WTC11 (cell line): Measurements from ENCODE around the gene C1orf226. TPM values are rescaled to one million over a fixed set of nuclear protein-coding genes. Genes with fewer than 3 reads are reported as not detected.

Experiments
- ATAC-seq: fragments of 200-7000 bp; cut with Tn5 transposase; 2 replicates; pipeline ENCODE4 v1.10.0; 2021; ENCODE audit warnings: mild to moderate bottlenecking, moderate library complexity
- CTCF ChIA-PET: fragments of 300-600 bp; sonication (Branson Sonifier 250); formaldehyde crosslinking; loops from one replicate; lab custom pipeline; 2021; ENCODE audit warnings: antibody characterized with exemption; lab: Charles Lee
- POLR2A ChIA-PET: fragments of 350-600 bp; sonication (Branson Sonifier 250); formaldehyde crosslinking; loops from one replicate; lab custom pipeline; 2021; ENCODE audit warnings: antibody characterized with exemption; lab: Charles Lee
- DNase-seq: peaks from one replicate; pipeline ENCODE4 v3.0.0; 2021; ENCODE audit warnings: low spot score
- H3K27ac Mint-ChIP-seq: 2 replicates; pipeline ENCODE4 v1.8.0; 2021; ENCODE audit warnings: mixed read lengths
- H3K27me3 Mint-ChIP-seq: 2 replicates; pipeline ENCODE4 v1.8.0; 2021; ENCODE audit warnings: low read depth, mild to moderate bottlenecking, moderate library complexity, mixed read lengths
- H3K36me3 Mint-ChIP-seq: 2 replicates; pipeline ENCODE4 v1.8.0; 2021; ENCODE audit warnings: mixed read lengths
- H3K4me1 Mint-ChIP-seq: 2 replicates; pipeline ENCODE4 v1.8.0; 2022; ENCODE audit warnings: mixed read lengths
- H3K4me3 Mint-ChIP-seq: 2 replicates; pipeline ENCODE4 v1.8.0; 2021; ENCODE audit warnings: mild to moderate bottlenecking, moderate library complexity, mixed read lengths
- H3K9me3 Mint-ChIP-seq: 2 replicates; pipeline ENCODE4 v1.8.0; 2021; ENCODE audit warnings: mixed read lengths
- ATF2 ChIP-seq: sonication (generic); formaldehyde crosslinking; IDR thresholded peaks from 2 replicates; pipeline ENCODE4 v1.8.1; 2022; ENCODE audit warnings: low read depth, missing genetic modification reagents, borderline replicate concordance
- CREB1 ChIP-seq: sonication (generic); formaldehyde crosslinking; IDR thresholded peaks from 2 replicates; pipeline ENCODE4 v1.8.0; 2023; ENCODE audit warnings: mild to moderate bottlenecking, missing genetic modification reagents
- CTCF ChIP-seq: fragments of 200-600 bp; IDR thresholded peaks from 2 replicates; pipeline ENCODE4 v1.8.0; 2022; ENCODE audit warnings: antibody characterized with exemption
- E2F1 ChIP-seq: sonication (generic); formaldehyde crosslinking; IDR thresholded peaks from 2 replicates; pipeline ENCODE4 v1.8.0; 2022; ENCODE audit warnings: mild to moderate bottlenecking, missing genetic modification reagents
- ELF4 ChIP-seq: sonication (generic); formaldehyde crosslinking; IDR thresholded peaks from 2 replicates; pipeline ENCODE4 v1.8.1; 2022; ENCODE audit warnings: low read depth, mild to moderate bottlenecking, moderate library complexity, missing genetic modification reagents
- EMX1 ChIP-seq: fragments of 250-450 bp; sonication (Bioruptor Pico); IDR thresholded peaks from 2 replicates; pipeline ENCODE4 v1.8.0; 2021; ENCODE audit warnings: mild to moderate bottlenecking
- ESRRA ChIP-seq: sonication (generic); formaldehyde crosslinking; IDR thresholded peaks from 2 replicates; pipeline ENCODE4 v1.8.1; 2022; ENCODE audit warnings: mild to moderate bottlenecking, missing genetic modification reagents, borderline replicate concordance
- GABPB1 ChIP-seq: sonication (generic); formaldehyde crosslinking; IDR thresholded peaks from 2 replicates; pipeline ENCODE4 v1.8.1; 2023; ENCODE audit warnings: mild to moderate bottlenecking, missing genetic modification reagents
- MXD4 ChIP-seq: fragments of 250-450 bp; sonication (Bioruptor Pico); IDR thresholded peaks from 2 replicates; pipeline ENCODE4 v1.8.0; 2021; ENCODE audit warnings: mild to moderate bottlenecking, moderate library complexity, borderline replicate concordance
- NFE2L1 ChIP-seq: sonication (generic); formaldehyde crosslinking; IDR thresholded peaks from 2 replicates; pipeline ENCODE4 v1.8.1; 2023; ENCODE audit warnings: missing genetic modification reagents
- NR1H2 ChIP-seq: sonication (generic); formaldehyde crosslinking; IDR thresholded peaks from 2 replicates; pipeline ENCODE4 v1.9.0; 2021; ENCODE audit warnings: mild to moderate bottlenecking, moderate library complexity, missing genetic modification reagents
- PRDM15 ChIP-seq: sonication (generic); formaldehyde crosslinking; IDR thresholded peaks from 2 replicates; pipeline ENCODE4 v1.8.0; 2022; ENCODE audit warnings: missing genetic modification reagents
- RORB ChIP-seq: fragments of 250-450 bp; sonication (Bioruptor Pico); IDR thresholded peaks from 2 replicates; pipeline ENCODE4 v1.9.0; 2021; ENCODE audit warnings: mild to moderate bottlenecking
- SMAD3 ChIP-seq: sonication (generic); formaldehyde crosslinking; IDR thresholded peaks from 2 replicates; pipeline ENCODE4 v1.8.0; 2022; ENCODE audit warnings: missing genetic modification reagents, mild to moderate bottlenecking, borderline replicate concordance
- SP1 ChIP-seq: sonication (generic); formaldehyde crosslinking; conservative IDR thresholded peaks from 2 replicates; pipeline ENCODE4 v1.8.1; 2022; ENCODE audit warnings: missing genetic modification reagents
- TEAD4 ChIP-seq: sonication (generic); formaldehyde crosslinking; IDR thresholded peaks from 2 replicates; pipeline ENCODE4 v1.8.0; 2022; ENCODE audit warnings: mild to moderate bottlenecking, missing genetic modification reagents
- ZBTB21 ChIP-seq: sonication (generic); formaldehyde crosslinking; IDR thresholded peaks from 2 replicates; pipeline ENCODE4 v1.8.1; 2023; ENCODE audit warnings: mild to moderate bottlenecking, missing genetic modification reagents, borderline replicate concordance
- ZNF317 ChIP-seq: sonication (generic); formaldehyde crosslinking; IDR thresholded peaks from 2 replicates; pipeline ENCODE4 v1.8.1; 2023; ENCODE audit warnings: low read depth, mild to moderate bottlenecking, moderate library complexity, missing genetic modification reagents, borderline replicate concordance
- total RNA-seq: library from RNA; stranded (reverse); gene quantifications from 3 replicates; pipeline ENCODE4 v1.2.3, GENCODE V29; 2021
- TF ChIP-seq, protein P1 (sequence below): sonication (generic); formaldehyde crosslinking; IDR thresholded peaks from 2 replicates; pipeline ENCODE4 v1.8.0; 2022; ENCODE audit warnings: mild to moderate bottlenecking, missing genetic modification reagents

Gene C1orf226
- total RNA-seq, 1 experiment from 2014 or later = 21.4 TPM

DNA sequence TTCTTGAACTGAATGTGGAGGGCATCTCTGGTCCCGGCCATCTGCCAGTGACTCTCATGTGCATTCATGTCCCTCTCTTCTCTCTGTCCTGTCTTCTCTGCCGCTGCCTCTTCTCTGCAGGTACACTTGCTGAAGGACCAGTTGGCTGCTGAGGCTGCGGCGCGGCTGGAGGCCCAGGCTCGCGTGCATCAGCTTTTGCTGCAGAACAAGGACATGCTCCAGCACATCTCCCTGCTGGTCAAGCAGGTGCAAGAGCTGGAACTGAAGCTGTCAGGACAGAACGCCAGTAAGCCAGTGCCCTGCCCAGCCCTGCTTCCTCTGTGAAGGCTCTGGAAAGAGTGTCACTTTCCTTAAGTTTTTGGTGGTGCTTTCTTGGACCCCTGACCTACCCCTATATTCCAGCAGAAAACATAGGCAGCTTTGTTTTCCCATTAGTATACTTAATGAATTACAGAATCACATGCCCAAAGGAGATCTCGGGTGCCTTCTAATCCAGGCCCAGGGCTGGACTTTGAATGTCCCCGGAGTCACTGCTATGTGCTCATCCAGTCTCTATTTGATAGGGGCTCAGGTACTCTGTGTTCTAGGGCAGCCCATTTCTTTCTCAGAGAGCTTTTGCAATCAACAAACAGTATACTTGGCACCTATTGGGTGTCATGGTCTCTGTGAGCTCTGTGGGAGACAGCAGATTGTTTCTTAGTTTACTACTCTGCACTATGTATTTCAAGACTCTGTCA, 16.1 kb upstream of the C1orf226 start (continued):
- TF ChIP-seq PRDM15 (CRISPR knock-in tag) (no peak), CREB1 (CRISPR knock-in tag) (no peak), ELF4 (no peak), MXD4 (CRISPR knock-in tag) (no peak), SMAD3 (CRISPR knock-in tag) (no peak), ZNF317 (no peak)

DNA sequence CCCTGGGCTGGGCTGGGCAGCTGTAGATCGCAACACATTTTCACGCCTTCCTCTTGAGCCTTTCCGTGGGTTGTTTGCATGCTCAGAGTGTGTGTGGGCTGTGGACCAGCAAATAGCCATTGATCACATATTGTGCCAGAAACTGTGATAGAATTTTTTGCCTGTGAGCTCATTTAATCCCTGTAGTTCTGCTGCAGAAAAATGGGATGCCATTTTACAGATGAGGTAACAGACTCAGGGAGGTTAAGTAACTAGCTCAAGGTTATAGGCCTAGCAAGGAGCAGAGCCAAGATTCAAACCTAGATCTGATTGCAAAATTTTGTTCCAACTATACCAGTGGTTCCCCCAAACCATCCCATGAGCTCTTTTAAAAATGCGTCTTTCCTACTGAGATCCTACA, 15.4 kb upstream of the C1orf226 start:
- Mint-ChIP-seq H3K27ac (no peak overlapping the region), H3K4me3 (no peak overlapping the region), H3K9me3 (no peaks in the 10 kb centered on the region), H3K4me1 (no peaks in the 10 kb centered on the region)
- no peak for ATAC-seq
- ChIA-PET CTCF (interaction anchor here (0.8 to 4.1 kb wide), 4 partner anchors 8 to 310 kb away, joined by 3 to 27 read pairs (median 4); no protein-coding TSS in a partner anchor), POLR2A (no interaction called here)
- TF ChIP-seq, protein P1, sequence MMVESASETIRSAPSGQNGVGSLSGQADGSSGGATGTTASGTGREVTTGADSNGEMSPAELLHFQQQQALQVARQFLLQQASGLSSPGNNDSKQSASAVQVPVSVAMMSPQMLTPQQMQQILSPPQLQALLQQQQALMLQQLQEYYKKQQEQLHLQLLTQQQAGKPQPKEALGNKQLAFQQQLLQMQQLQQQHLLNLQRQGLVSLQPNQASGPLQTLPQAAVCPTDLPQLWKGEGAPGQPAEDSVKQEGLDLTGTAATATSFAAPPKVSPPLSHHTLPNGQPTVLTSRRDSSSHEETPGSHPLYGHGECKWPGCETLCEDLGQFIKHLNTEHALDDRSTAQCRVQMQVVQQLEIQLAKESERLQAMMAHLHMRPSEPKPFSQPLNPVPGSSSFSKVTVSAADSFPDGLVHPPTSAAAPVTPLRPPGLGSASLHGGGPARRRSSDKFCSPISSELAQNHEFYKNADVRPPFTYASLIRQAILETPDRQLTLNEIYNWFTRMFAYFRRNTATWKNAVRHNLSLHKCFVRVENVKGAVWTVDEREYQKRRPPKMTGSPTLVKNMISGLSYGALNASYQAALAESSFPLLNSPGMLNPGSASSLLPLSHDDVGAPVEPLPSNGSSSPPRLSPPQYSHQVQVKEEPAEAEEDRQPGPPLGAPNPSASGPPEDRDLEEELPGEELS = no peak
- TF ChIP-seq RORB = no peak
- no peak for TF ChIP-seq E2F1
- TF ChIP-seq ESRRA (CRISPR knock-in tag) = no peak
- TF ChIP-seq, all 79 proteins: peak for 0
- peaks cover 2% of the 10 kb centered on the region; the same call in 1 of the 2 replicates for H3K36me3 Mint-ChIP-seq
- no peak for DNase-seq
- no peaks in the 10 kb centered on the region for H3K27me3 Mint-ChIP-seq

- DNase-seq = no peak
- peak; percentile 62 for ATAC-seq
Measured at GRCh38 chr1:162366671-162367070, 14.9 kb upstream of the C1orf226 start.

More at GRCh38 chr1:162366671-162367070, 14.9 kb upstream of the C1orf226 start:
- no peaks in the 10 kb centered on the region for H3K9me3 Mint-ChIP-seq
- no peaks in the 10 kb centered on the region for H3K27me3 Mint-ChIP-seq
- no peak overlapping the region for H3K27ac Mint-ChIP-seq
- POLR2A ChIA-PET = no interaction called here
- no peak overlapping the region for H3K4me3 Mint-ChIP-seq
- TF ChIP-seq ESRRA (CRISPR knock-in tag) (no peak), CTCF (no peak), SP1 (CRISPR knock-in tag) (no peak), EMX1 (CRISPR knock-in tag) (no peak), GABPB1 (CRISPR knock-in tag) (no peak), NFE2L1 (CRISPR knock-in tag) (no peak), ATF2 (CRISPR knock-in tag) (no peak), ZBTB21 (CRISPR knock-in tag) (no peak), NR1H2 (CRISPR knock-in tag) (no peak), TEAD4 (CRISPR knock-in tag) (no peak)
- H3K4me1 Mint-ChIP-seq = no peaks in the 10 kb centered on the region
- CTCF ChIA-PET = interaction anchor here (0.8 to 4.1 kb wide), 4 partner anchors 9 to 310 kb away, joined by 3 to 27 read pairs (median 4); no protein-coding TSS in a partner anchor
- H3K36me3 Mint-ChIP-seq = peaks cover 2% of the 10 kb centered on the region; the same call in 1 of the 2 replicates
